Keratinocyte (primary cell): Measurements from ENCODE around the gene ADAMTSL3.

ENCODE experiments used
- CTCF ChIP-seq, 3 experiments: IDR thresholded peaks in 1 of 3; conservative IDR thresholded peaks in 1 of 3; optimal IDR thresholded peaks in 1 of 3; 2 replicates in 2 of 3; 3 replicates in 1 of 3; pipeline versions ENCODE3 to v1.5.1; 2011; ENCODE audit warnings: low read length in 3 of 3, mild to moderate bottlenecking in 3 of 3, moderate library complexity in 2 of 3, control low read depth in 1 of 3, inconsistent platforms in 1 of 3; ENCODE audit not compliant: insufficient read depth in 2 of 3; ENCODE audit errors: extremely low read depth in 1 of 3
- EZH2 ChIP-seq: IDR thresholded peaks from one replicate; pipeline ENCODE4 v1.6.1; 2012; ENCODE audit warnings: inconsistent platforms, mild to moderate bottlenecking, low read length, moderate library complexity

- TF ChIP-seq CTCF (optimal IDR thresholded peaks at IDR 0.05 in 1 of 3, IDR thresholded peaks at IDR 0.05 in 1 of 3, conservative IDR thresholded peaks at IDR 0.05 in 1 of 3; ENCODE audit: extremely low read depth in 1 of 3, insufficient read depth in 2 of 3, low read length in 3 of 3) (no peak), EZH2 (no peak)
Measured at GRCh38 chr15:83935774-83936173, 281.9 kb downstream of the ADAMTSL3 start.
